Stimulated activated CD8-positive, alpha-beta memory T cell treated with anti-CD3 and anti-CD28 coated beads, Interleukin-15, amount 100 ng/mL, for 1 hour (primary cell): ENCODE measurements around the gene PVALB.

Source experiments
- DNase-seq: peaks from one replicate; pipeline ENCODE4 v3.0.0-alpha.2; 2020; ENCODE audit warnings: low read depth

Gene PVALB

DNA sequence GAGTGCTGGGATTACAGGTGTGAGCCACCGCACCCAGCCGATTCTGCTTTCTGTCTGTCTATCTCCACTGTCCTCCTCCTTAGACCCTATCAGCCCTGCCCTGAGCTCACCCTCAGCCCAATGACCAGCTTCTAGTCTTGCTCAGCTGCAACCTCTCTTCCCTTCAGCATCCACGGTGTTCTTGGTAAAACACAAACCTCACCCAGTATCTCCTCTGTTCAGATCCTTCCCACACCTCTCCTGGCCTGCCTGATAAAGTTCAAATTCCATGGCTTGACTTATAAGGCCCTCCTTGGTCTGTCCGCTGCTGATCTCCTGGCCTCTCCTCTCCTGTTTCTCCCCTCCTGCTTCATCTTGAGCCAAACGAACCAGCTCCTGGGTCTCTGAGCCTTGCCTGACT is 29.4 kb upstream of the PVALB start:
- DNase-seq: no peak

DNA sequence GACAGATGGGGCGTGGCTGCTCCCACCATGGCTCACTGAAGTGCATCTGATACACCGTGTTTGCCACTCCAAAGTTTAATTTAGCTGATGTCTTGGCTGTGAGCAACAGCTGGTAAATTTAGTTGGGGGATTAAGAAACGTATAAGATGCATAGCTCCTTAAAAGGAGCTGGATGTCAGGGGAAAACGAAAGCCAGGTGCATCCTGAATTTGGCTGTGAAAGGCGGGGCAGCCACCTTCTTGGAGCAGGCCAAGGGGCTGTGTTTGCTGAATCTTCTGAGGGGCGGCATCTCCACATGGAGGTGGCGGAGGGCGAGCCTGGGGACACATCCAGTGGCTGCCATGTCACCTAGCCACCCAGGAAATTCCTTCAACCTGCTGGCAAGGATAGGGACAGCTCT is 23.3 kb upstream of the PVALB start:
- DNase-seq: no peak

DNA sequence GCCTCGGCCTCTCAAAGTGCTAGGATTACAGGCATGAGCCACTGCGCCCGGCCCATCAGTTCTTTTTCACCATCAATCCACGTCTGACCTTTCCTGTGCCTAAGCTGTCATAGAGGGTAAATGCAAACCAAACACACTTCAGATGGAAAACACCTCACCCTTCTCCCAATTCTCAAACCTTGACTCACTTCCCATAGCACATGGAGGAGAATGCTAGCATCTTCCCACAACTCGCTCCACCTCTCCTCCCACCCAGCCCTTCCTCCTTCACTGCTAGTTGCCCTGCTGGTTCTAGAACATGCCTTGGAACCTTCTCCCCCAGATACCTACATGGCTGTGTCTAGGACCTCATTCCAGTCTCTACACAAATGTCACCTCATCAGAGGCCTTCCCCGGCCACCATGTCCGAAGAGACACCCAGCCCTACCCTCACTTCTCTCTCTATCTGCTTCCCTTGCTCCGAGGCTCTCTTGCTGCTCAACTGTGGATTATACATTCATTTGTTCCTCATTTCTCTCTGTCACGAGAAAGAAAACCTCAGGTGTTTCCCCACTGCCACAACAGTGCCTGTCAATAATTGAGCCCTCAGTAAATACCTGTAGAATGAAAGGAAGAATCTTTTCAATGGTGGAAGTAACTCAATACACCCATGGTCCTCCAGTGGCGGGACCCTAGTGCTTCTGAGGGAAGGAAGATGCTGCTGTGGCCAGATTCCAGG is 22.7 kb upstream of the PVALB start:
- no peak for DNase-seq

DNA sequence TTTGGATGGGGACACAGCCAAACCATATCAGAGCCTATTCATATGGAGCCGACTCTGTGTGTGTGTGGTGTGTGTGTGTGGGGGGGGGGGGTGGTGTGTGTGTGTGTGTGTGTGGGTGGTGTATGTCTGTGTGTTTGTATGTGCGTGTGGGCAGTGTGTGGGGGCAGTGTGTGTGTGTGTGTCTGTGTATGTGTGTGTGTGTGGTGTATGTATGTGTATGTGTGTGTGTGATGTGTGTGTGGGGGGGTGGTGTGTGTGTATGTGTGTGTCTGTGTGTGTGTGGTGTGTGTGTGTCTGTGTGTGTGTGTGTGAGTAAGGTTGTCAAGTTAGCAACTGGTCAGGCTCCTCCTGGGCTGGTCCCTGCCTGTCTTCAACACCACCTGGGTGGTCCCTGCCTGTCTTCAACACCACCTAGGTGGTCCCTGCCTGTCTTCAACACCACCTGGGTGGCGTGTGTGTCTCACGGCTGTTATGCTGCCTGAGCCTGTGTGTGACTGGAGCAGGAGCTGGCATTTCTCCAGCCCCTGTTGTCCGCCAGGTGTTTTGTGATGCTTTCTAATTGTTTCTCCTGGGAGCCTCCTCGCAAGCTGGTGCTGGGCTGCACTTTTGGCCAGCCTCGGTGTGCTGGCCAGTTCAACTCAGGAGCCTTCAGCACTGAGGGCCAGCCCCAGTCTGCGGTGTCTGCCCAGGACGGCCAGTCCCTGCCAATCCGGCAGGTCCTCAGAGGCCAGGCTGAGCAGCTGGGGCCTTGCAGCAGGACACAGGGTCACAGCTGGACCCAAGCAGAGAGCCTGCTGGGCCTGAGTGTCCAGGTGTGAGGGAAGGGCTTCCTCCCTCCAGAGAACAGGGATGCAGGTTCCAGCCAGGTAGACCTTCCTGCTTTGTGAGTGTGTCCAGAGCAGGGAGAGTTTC is 21.5 kb upstream of the PVALB start:
- no peak for DNase-seq

DNA sequence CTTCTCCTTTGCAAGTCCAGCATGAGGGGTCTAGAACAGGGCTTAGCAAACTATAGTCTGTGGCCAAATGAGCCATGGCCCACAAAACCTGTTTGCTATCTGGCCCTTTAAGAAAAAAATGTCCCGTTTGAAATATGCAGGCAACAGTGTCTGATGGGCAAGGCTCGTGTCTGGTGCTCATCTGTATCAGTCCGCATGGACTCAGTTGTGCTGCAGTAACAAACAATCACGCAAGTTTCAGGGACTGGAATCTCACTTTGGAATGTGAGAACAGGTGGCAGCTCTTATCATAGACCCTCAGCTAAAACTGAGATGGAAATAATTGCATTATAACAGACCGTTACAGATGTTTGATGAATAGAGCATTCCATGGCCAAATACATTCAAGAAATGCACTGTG is 19.1 kb upstream of the PVALB start:
- no peak for DNase-seq

DNA sequence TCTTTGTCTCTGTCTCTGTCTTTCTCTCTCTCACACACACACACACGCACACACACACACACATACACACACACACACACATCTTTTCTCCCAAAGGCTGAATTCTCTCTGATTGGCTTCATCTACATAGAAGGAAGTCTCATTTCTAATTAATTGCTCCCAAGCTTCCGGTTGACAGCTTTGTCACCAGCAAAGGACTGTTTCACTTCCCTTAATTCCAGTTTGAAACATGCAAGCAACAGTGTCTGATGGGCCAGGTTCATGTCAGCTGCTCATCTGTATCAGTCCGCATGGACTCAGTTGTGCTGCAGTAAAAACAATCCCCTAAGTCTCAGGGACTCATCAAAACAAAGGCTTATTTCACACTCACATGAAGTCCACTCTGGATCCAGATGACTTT is 16.2 kb upstream of the PVALB start:
- DNase-seq: no peak

DNA sequence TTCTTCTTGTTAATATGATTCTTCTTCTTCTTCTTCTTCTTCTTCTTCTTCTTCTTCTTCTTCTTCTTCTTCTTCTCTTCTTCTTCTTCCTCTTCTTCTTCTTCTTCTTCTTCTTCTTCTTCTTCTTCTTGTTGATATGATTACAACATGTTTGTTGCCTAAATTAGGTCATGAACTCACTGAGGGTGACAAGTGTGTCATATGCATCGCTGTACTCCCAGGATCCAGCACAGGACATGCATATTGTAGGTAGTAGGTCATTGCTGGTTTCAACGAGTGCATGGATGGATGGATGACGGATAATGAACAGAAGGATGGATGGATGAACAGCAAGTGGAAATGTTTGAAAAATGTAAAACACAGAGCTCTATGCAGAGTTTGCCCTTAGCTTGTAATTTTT is 14.9 kb upstream of the PVALB start:
- no peak for DNase-seq

DNA sequence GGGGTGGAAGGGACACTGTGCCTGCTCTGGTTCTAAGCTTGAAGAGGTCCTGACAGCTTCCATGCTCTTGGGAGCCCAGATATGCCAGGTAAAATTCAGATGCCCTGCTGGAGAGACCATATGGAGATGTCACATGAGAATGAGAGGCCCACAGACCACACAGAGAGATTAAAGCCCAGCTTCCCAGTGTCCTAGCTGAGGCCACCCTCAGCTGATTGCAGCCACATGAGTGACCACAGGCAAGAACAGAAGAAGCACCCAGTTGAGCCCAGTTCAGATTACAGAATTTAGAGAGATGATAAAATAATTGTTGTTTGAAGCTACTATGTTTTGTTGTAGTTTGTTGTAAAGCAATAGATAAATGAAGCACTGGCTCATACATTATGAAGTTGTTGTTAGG is 14.4 kb upstream of the PVALB start:
- DNase-seq: no peak

DNA sequence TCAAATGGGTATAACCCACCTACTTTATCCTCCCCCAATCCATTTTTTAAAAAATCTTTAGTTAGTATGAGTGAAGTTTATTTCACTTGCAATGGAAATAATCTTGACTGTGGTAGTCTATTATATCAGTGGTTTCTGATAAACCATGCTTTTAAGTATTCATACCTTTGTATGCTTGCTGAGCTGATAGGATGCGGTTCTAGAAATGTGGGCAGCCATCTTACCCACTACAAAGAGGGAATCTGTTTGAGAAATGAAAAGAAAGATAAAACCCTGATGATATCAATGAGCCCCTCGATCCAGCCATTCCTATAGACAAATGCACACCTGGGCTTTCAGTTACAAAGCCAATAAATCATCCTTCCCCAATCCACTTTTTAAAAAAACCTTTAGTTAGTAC is 13.8 kb upstream of the PVALB start:
- DNase-seq: no peak

DNA sequence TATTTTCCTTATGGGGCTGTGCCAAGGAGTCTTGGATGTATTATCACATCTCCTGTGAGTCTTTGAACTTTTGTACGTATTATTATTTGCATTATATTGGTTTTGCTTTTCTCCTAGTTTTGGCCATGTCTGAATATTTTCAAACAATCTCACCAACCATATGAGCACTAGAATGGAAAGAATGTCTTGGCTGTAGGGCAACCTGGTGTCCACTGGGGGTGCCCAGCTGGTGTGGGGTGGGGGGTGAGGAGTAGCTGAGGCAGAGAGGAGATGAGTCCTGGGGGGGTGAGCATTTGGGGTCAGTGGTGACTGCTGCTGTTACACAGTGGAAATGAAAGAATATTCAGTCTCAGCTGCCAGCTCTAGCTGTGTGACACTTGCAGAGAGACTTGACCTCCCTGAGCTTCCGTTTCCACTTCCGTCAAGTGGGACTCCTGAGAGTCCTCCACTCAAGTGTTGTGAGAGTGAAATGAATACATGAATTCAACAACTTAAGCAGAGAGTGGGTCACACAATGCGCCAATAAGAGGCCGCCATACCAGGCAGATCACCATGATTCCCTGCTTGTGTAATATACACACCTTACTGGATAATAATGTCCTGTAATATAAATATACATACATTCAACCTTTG is 12.7 kb upstream of the PVALB start:
- no peak for DNase-seq

DNA sequence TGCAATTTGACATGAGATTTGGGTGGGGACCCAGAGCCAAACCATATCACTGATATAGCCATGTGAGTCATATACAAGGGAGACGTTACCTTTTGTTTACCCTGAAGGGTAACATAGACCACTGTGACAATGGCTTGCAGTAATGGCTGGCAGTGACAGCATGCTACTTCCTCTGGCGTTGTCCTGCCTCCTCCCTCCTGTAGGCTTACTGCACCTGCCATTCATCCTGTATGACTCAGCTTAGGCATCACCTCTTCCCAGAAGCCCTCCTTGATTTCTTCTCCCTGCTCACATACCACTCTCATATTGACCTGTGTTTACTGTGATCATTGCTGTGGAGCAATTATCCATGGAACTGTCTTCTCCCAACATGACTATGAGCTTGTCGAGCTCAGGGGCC is 12.0 kb upstream of the PVALB start:
- DNase-seq: no peak

DNA sequence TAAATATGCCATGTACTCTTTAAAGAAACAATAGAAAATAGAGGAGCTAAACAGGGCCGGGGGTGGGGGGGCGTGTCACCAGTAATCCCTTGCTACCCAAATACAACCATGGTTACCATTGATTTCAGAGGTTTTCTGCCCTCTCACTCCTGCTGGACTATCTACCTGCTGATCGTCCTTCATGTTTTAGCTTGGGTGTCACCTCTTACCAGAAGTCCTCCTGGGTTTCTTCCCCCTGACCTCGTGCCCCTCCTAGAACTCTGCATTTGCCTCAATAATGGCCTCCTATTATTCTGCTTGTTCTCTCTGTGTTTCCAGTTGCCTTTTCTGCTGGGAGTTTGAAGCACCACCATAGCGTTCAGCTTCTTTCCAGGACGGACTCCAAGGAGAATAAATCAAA is 9.4 kb upstream of the PVALB start:
- DNase-seq: no peak

DNA sequence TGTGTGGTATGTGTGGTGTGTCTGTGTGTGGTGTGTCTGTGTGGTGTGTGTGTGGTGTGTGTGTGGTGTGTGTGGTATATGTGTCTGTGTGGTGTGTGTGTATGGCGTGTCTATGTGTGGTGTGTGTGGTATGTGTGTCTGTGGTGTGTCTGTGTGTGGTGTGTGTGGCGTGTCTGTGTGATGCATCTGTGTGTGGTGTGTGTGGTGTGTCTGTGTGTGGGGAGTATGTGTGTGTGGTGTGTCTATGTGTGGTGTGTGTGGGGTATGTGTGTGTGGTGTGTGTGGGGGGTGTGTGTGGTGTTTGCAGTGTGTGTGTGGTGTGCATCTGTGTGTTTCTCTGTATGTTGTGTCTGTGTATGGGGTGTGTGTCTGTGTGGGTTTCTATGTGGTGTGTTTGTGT is 7.8 kb upstream of the PVALB start:
- no peak for DNase-seq

DNA sequence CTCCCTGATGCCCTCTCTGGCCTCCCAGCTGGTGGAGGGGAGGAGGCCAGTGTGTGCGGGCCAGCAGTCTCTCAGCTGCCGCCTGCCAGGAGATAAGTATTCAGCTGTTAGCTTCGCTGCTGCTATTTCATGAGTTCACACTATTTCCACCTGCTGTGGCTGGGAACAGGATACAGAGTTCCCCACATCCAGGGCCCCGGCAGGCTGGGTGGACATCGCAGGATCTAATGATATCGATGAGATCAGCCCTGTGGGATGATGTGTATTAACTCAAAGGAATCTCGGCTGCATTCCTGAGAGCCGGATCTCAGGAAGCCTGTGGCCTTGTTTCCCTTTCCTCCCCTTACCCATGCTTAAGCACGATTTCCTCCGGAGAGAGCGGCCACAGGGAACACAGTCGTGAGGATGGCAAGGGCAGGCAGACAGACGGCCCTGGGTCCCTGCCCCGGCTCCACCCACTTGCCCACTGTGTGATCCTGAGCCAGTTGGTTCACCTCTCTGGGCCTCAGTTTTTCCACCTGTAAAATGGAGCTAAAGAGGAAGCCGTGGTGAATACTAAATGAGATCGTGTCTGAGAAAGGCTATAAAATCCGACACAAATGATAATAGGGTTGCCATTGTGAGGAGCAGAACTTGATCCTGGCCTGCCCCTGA is 6.5 kb upstream of the PVALB start:
- DNase-seq: no peak

DNA sequence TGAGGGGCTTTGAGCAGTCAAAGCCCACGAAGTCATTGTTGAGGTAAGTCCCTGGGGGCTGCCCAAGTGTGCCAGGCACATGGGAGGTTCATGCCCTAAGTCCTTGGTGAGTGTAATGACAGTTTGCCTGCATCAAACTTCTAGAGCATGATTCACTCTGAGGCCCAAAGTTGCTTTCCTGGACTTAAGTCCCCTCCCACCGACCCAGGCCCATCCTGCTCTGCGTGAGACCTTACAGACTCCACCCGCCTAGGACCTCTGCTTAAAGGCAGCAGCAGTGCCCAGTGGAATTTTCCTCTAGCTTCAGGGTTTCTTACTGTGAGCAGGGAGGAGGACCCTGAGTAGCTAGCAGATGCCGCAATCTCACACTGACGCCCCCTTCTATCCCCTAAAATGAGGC is 5.7 kb upstream of the PVALB start:
- no peak for DNase-seq

DNA sequence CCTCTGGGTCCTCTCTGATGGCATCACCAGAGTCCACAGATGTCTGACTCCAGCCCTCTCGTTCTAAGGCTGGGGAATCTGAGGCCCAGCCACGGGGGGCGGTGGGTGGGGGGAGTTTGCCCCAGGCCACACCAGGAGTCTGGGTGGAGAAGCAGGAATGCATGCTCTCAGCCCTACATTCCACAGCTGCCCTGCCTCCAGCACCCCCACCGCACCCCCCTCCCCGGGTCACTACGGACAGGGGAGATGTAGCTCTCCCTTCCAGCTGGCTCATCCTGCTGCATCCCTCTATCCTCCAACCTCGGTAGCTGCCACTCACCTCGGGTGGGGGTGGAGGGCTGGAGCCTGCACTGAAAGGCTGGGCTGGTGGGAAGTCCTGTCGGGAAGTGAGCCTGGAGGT is 2.3 kb upstream of the PVALB start:
- DNase-seq: no peak

DNA sequence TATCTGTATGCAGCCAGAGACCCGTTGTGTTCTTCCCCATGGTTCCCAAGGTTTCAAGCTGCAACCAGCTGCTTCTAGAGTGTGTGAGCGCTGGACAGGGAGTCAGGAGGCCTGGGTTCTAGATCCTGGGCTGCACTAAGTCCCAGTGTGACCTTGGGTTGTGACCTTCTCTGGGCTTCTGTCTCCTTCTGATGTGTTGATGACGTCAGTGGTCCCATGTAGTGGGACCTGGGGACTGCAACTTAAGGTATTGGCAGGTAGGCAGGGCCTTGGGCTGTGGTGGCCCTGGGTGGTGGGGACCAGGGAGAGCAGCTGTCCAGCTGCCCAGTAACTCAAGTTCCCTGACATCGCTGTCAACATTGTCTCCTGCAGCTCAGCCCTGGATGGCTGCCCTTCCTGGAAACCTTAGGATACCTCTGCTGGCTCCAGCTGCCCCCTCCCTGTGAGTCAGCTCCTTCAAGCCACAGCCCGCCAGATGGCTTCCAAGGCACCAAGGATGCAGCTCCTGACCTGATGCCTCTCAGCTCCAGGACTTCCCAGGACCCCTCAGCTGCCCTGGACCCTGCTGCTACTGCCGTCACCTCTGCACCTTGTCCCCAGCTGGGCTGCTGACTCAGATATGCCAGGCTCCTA is 1.3 kb upstream of the PVALB start:
- DNase-seq: no peak

DNA sequence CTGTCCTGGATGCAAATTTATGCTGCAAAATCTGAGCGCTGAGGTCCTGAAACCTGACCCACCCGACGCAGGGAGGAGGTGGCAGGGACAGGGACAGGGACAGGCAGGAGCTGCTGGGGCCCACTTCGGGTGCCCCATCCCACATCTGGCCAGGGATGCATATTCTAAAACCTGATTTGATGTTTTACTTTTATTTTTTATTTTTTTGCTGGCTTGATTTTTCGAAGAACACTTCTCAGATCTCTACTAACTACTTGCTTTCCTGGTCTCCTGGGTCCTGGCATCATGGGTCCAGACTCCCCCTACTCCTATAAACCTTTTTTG is 652 bp upstream of the PVALB start:
- DNase-seq: no peak

DNA sequence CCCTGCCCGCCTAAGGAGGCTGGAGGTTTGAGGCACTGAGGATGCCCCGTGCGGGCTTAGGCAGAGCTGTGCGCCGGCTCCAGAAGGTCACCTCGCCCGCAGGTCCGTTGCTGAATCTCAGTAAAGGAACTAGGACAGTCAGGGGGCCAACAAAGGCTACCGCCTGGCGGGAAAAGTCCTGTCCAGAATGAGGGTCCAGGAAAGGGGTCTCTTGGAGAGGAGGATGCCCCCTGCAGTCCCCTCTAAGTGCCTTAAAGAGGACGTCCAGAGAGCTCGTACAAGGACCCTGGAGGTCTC is 548 bp downstream of the PVALB start:
- no peak for DNase-seq

DNA sequence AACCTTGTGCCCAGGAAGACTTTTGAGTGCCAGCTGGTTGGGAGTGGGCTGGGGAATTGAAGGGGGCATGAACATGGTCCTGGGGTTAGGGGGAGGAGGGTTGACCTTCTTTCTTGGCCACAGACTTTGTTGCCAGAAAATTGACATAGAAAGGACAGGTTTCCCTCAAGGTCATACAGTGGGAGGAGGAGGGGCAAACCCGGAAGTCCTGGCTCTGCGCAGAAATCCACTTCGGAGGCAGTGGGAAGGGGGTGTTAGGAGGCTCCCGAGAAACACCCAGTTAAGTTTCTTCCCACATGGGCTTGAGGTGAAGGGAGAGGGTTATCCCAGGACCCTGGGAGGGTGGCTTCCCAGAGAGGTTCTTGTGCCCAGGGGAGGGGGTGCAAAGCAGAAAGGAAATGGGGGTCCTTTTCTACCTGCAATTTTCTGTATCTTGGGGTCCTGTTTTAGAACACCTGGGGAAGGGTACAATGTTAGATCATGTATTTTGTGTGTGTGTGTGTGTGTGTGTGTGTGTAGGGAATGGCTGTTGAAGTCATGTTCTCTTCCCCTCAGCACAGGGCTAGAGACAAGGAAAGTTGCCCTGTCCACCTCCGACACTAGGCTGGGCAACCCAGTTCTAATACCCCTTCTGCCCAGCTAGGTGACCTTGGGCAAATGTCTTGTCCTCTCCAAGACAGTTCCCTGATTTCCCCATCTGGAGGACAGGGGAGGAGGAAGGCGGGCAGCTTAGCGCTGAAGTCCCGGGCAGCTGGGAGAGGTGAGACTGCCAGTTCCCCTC is 1.1 kb downstream of the PVALB start:
- DNase-seq: no peak

DNA sequence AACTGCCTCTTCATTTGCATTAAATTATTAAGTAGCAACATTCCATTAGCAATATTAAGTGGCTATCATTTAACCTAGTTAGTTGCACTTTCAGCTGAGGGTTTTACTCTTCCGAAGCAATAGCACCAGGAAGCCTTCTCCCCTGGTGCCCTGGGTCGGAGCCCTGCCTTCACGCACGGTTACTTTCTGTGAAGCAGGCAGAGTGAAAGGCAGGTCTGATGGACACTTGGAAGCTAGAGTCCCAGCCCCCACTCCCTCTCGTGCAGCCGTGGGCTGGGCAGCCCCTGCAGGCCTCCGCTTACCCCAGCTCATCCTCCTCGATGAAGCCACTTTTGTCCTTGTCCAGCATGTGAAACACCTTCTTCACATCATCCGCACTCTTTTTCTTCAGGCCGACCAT is 2.0 kb downstream of the PVALB start:
- no peak for DNase-seq
